ENCODE data around the gene CD207.

GRCh38 chr2:70829916-70830315, 5.7 kb downstream of the CD207 start:
- TF ChIP-seq CEBPB (IDR thresholded peaks at IDR 0.05; ENCODE audit: low read depth, low read length), result no peak
- no peak for TF ChIP-seq RBBP5 (IDR thresholded peaks at IDR 0.05; ENCODE audit: borderline replicate concordance, low read depth, low read length)
- TF ChIP-seq CTCF (IDR thresholded peaks at IDR 0.05; ENCODE audit: control extremely low read depth in 1 of 3, insufficient read depth in 1 of 3, low read depth in 1 of 3, low read length in 3 of 3), result no peak
- TF ChIP-seq GABPA (IDR thresholded peaks at IDR 0.05; ENCODE audit: borderline replicate concordance, insufficient read depth, low read length), result no peak
- no peak for TF ChIP-seq ZNF274 (IDR thresholded peaks at IDR 0.05; ENCODE audit: borderline replicate concordance, extremely low read depth, low read length)
- no peak for TF ChIP-seq CBX8 (IDR thresholded peaks at IDR 0.05; ENCODE audit: borderline replicate concordance, low read depth, low read length)
- TF ChIP-seq POLR2A (IDR thresholded peaks at IDR 0.05; ENCODE audit: control extremely low read depth in 1 of 2, low read depth in 2 of 2, low read length in 2 of 2), result no peak
- no peak for TF ChIP-seq SP1 (IDR thresholded peaks at IDR 0.05; ENCODE audit: low read depth, low read length)

All from H1 (cell line).